GM20000 (cell line): ENCODE results near the gene WFDC5.
A peak's percentile ranks its signal among the peaks of the same experiment; 100 is the strongest.
"Not testable (repeated sequence)": the region's sequence is repeated elsewhere in the genome, so short reads cannot be mapped to it uniquely, and the experiment has no call there.

Experiments
- DNase-seq: peaks from one replicate; pipeline ENCODE4 v3.0.0; 2012; ENCODE audit warnings: low spot score
- TF ChIP-seq, protein P1 (sequence below): IDR thresholded peaks from 2 replicates; pipeline ENCODE4 v1.5.1; 2012; ENCODE audit warnings: mild to moderate bottlenecking, control low read depth; ENCODE audit errors: extremely low read depth, missing control alignments

WFDC5 gene, protein sequence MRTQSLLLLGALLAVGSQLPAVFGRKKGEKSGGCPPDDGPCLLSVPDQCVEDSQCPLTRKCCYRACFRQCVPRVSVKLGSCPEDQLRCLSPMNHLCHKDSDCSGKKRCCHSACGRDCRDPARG

DNA sequence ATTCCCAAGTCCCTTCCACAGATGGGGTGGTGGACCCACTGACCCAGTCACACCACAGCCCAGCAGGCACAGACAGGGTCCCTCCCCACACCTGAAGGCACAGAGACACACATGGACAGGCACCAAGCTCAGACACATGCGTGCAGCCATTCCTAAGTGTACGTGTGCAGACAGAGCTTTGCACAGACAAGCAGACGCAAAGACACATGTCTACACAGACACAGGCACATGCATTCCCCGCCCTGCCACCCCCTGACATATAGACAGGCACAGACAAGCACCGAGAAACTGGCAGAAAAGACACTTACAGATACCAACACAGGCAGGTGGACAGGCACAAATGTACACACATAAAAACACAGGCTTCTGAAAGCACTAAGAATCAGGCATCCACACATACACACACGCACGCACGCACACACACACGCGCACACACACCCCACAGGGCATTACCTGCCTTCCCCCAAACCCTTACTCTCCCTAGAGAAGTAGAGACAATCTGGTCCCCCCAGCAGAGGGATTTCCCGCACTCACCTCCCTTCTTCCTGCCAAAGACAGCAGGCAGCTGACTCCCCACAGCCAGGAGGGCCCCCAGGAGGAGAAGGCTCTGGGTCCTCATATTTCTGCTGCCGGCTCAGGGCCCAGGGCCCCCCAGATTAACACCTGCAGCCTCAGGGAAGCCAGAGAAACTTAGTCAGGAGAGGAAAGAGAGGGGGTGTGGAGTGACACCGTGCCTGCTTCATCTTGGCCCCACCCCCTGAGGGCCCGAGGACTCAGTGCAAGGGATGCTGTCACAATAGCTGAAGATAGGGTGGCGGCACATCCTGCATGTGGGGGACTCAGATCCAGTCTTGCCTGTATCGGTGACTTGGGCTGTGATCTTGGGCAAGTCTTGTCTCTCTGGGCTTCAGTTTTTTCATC is at the start of gene WFDC5:
WFDC5 (minus strand) TSS at position 710 of the 921 bp plus-strand sequence; CDS start at position 619, 91 bp downstream.
- TF ChIP-seq, protein P1, sequence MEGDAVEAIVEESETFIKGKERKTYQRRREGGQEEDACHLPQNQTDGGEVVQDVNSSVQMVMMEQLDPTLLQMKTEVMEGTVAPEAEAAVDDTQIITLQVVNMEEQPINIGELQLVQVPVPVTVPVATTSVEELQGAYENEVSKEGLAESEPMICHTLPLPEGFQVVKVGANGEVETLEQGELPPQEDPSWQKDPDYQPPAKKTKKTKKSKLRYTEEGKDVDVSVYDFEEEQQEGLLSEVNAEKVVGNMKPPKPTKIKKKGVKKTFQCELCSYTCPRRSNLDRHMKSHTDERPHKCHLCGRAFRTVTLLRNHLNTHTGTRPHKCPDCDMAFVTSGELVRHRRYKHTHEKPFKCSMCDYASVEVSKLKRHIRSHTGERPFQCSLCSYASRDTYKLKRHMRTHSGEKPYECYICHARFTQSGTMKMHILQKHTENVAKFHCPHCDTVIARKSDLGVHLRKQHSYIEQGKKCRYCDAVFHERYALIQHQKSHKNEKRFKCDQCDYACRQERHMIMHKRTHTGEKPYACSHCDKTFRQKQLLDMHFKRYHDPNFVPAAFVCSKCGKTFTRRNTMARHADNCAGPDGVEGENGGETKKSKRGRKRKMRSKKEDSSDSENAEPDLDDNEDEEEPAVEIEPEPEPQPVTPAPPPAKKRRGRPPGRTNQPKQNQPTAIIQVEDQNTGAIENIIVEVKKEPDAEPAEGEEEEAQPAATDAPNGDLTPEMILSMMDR: no peak
- DNase-seq: peak; percentile 17

DNA sequence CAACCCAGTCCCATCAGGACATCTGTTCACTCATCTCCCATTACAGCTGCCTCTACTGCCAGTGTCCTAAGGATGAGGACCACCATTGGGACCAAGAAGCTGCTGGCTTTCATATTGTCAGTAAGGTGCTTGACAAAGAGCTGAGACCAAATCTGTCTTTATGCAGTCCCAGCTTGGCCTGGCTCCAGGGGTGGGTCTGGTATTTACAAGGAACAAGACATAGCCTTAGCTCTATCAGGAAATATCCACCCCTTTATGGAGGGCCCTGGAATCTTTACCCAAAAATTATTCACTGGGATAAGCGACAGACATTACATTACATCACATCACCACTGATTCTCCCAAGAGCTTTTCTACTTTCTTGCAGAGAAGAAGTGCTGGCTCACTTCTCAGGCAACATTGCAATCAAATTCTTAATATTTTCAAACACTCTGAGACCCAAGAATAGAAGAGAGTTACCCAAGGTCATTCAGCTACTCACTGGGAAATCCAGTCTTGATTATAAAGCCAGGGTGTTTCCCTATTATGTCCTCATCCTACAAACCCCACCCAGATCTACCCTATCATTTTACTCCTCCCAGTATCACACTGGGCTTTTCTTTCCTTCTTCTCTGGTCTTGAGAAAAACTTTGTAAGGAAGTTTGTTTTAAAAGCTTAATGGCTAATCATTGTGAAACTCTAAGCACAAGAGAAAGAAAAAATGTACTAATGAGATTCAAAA is 48.3 kb upstream of the WFDC5 start:
- DNase-seq: no peak
- TF ChIP-seq, protein P1: no peak

DNA sequence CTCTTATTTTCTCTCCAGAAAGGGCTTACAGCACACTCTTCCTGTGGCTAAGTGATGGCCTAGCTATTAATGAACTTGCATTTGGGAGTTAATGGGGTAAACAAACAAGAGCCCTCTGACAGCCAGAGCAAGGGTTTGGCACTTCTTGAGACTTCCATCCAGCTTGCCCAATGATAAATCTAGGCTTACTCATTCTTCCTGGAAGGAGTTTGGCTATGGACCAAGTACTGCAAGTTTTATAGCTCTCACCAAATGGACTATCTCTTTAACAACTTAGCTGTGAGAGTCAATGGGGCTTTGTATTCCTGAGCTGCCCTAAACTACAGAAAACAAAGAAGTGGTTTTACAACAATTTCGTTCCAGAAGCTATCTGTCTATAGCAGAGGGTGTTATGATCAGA is 43.0 kb upstream of the WFDC5 start:
- TF ChIP-seq, protein P1: no peak
- no peak for DNase-seq

DNA sequence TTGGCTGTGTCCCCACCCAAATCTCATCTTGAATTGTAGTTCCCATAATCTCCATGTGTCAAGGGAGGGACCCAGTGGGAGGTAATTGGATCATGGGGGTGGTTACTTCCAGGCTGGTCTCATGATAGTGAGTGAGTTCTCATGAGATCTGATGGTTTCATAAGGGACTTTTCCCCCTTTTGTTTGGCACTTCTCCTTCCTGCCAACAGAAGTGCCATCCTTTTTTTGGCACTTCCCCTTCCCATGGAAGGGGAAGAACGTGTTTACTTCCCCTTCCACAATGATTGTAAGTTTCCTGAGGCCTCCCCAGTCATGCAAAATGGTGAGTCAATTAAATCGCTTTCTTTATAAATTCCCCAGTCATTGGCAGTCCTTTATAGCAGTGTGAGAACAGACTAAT is 41.7 kb upstream of the WFDC5 start:
- DNase-seq: no peak
- TF ChIP-seq, protein P1: no peak

DNA sequence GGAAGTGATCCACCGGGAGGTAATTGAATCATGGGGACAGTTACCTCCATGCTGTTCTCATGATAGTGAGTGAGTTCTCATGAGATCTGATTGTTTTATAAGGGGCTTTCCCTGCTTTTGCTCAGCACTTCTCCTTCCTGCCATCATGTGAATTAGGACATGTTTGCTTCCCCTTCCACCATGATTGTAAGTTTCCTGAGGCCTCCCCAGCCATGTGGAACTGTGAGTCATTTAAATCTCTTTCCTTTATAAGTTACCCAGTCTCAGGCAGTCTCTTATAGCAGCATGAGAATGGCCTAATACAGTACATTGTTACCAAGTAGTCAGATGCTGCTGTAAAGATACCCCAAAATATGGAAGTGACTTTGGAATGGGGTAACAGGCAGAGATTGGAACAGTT is 39.8 kb upstream of the WFDC5 start:
- DNase-seq: not testable (repeated sequence)

DNA sequence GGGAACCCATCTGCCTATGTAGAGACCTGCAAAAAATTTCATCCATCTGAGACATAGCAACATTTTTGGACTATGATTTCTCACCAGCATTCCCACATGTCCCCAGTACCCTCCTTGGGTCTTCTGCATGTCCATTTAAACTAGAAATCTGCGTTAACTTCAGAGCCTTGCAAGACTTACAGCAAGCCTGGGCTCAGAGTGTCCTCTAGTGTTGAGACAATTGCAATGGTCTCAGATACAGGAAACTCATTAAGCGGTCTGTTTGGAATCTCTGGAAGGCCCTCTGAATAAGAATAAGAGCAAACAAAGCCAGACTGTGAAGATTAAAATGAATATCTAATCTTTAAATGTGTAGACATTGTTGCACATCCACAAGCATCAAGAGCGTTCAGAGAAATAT is 39.2 kb upstream of the WFDC5 start:
- DNase-seq: no peak
- TF ChIP-seq, protein P1: no peak

DNA sequence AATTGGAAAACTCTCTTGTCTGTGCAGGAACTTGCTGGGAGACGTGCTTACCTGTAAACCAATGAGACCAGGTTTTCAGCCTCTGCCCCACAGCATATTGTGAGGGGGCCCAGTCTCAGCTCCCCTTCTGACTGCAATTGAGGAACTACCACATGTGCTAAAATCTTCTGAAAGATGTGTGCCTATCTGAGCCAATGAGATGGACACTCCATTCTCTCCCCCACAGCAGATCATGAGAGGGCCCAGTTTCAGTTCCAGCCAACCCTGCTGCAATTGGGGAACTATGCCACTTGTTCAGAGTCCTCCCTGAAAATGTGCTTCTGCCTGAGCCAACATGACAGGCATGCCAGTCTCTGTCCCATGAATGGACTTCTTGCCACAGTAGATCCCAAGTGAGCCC is 38.8 kb upstream of the WFDC5 start:
- peak; percentile 10 for DNase-seq
- TF ChIP-seq, protein P1: no peak
